Measurements from ENCODE around the gene RBM8A.

- TF ChIP-seq, protein P1, sequence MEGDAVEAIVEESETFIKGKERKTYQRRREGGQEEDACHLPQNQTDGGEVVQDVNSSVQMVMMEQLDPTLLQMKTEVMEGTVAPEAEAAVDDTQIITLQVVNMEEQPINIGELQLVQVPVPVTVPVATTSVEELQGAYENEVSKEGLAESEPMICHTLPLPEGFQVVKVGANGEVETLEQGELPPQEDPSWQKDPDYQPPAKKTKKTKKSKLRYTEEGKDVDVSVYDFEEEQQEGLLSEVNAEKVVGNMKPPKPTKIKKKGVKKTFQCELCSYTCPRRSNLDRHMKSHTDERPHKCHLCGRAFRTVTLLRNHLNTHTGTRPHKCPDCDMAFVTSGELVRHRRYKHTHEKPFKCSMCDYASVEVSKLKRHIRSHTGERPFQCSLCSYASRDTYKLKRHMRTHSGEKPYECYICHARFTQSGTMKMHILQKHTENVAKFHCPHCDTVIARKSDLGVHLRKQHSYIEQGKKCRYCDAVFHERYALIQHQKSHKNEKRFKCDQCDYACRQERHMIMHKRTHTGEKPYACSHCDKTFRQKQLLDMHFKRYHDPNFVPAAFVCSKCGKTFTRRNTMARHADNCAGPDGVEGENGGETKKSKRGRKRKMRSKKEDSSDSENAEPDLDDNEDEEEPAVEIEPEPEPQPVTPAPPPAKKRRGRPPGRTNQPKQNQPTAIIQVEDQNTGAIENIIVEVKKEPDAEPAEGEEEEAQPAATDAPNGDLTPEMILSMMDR (IDR thresholded peaks at IDR 0.05; ENCODE audit: insufficient read depth, low read length) = no peak
- no peak for TF ChIP-seq POLR2AphosphoS5 (IDR thresholded peaks at IDR 0.05; ENCODE audit: low read depth)
Measured at GRCh38 chr1:145942405-145942804, 15.1 kb upstream of the RBM8A start.

Data from HL-60 (cell line).